Fibroblast of the aortic adventitia (primary cell): Measurements from ENCODE around the gene ATP8A2. TPM values are rescaled to one million over a fixed set of nuclear protein-coding genes. Genes with fewer than 3 reads are reported as not detected.

ENCODE experiments used
- DNase-seq: peaks from one replicate; pipeline ENCODE4 v3.0.0-alpha.2; 2010; ENCODE audit warnings: low read depth
- H3K4me3 ChIP-seq: 2 replicates; pipeline ENCODE4 v1.5.1; 2011; ENCODE audit warnings: low read depth, mild to moderate bottlenecking, control low read depth, low read length, moderate library complexity
- CTCF ChIP-seq: IDR thresholded peaks from 2 replicates; pipeline ENCODE4 v1.5.1; 2011; ENCODE audit warnings: mild to moderate bottlenecking, low read length, control low read depth, inconsistent platforms; ENCODE audit not compliant: insufficient read depth
- total RNA-seq: library from RNA; depleted of rRNA; stranded (reverse); fragments of >200 nt; gene quantifications from 2 replicates; pipeline ENCODE4 v1.2.3, GENCODE V29; 2012; ENCODE audit warnings: low replicate concordance

ATP8A2 gene
- total RNA-seq, 1 donor, result under 0.01 TPM

GRCh38 chr13:25865391-25865790 lies 493.6 kb downstream of the ATP8A2 start:
- TF ChIP-seq CTCF, result no peak
- no peak for DNase-seq
- no peak overlapping the region for H3K4me3 ChIP-seq

GRCh38 chr13:25867038-25867437 lies 495.3 kb downstream of the ATP8A2 start:
- H3K4me3 ChIP-seq, result no peak overlapping the region
- no peak for TF ChIP-seq CTCF
- DNase-seq, result no peak

- DNase-seq, result no peak
- no peak overlapping the region for H3K4me3 ChIP-seq
- no peak for TF ChIP-seq CTCF
Observed at GRCh38 chr13:25868490-25868889, 496.7 kb downstream of the ATP8A2 start.

GRCh38 chr13:25869941-25870340 lies 498.2 kb downstream of the ATP8A2 start:
- no peak for DNase-seq
- no peak for TF ChIP-seq CTCF
- no peak overlapping the region for H3K4me3 ChIP-seq

GRCh38 chr13:25871389-25872125 lies 499.8 kb downstream of the ATP8A2 start:
- no peak for DNase-seq
- no peak for TF ChIP-seq CTCF
- H3K4me3 ChIP-seq, result no peak overlapping the region

GRCh38 chr13:25872481-25873241 lies 500.9 kb downstream of the ATP8A2 start:
- no peak for DNase-seq
- H3K4me3 ChIP-seq, result no peak overlapping the region

More at GRCh38 chr13:25872481-25873241, 500.9 kb downstream of the ATP8A2 start:
- TF ChIP-seq CTCF, result no peak
